GM15510 (cell line): Measurements from ENCODE around the gene FATE1.

Source experiments
- POLR2A ChIP-seq: IDR thresholded peaks from 3 replicates; pipeline ENCODE4 v1.6.1; 2011; ENCODE audit warnings: borderline replicate concordance; ENCODE audit not compliant: insufficient read length; ENCODE audit errors: extremely low read depth

FATE1 gene

DNA sequence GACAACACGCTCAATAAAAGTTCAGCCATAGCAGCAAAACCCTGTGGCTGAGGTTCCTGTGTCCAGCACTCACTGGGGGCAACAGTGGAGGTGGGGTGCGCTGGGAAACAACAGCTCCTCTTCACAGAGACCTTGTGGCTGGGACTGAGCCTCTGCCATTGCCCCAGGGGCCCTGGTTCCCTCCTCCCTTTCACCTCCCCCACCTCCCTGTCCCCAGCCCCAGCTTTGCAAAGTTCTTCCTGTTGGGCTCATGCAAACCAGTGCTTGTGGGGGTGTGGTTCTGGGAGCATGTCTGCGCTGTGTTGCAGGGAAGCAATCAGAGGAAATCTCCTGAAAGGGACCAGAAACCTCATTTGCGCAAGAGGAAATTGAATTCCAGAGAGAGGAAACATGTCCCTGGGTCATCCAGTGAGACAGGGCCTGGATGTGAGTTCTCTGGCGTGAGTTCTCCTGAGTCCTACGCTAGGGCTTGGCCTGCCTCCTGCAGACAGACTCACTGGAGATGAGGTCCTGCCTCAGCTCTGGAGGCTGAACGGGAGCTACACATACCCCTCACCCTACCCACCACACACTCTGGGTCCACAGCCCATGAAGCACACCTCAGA, 7.4 kb downstream of the FATE1 start:
- TF ChIP-seq POLR2A, result no peak

DNA sequence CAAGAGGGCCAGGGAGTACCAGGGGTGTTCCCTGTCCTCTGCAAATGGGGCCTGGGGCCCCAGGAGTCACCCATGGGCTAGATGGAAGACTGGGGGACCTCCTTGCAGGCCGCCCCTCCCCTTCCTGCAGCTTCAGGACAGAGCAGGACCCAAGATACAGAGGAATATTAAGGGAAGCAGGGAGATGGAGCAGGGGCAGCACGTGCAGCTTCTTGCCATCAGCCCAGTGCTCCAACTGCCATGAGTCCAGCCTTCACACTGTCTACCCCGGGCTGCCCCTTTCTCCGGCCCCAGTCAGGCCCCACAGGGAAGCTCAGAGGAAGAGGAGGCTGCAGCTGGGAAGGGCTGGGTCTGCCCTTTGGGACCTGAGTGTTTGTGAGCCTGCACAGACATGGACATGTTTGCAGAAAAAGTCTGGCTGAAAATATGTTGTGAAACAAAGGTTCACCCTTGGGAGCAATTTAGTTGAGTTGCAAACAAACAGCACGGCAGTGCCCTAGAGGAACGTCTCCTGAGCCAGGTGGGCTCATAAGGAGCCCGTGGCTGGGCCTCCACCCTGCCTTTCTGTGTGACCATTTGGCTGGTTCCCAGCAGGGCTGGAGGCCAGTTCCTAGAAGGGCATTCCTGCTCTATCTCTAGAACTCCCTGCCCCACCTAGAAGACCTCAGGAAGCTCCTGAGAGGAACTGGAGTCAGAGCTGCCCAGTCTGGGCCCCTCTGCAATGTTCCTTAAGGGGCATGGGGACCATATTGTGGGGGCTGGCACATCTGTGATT, 8.9 kb downstream of the FATE1 start:
- no peak for TF ChIP-seq POLR2A

DNA sequence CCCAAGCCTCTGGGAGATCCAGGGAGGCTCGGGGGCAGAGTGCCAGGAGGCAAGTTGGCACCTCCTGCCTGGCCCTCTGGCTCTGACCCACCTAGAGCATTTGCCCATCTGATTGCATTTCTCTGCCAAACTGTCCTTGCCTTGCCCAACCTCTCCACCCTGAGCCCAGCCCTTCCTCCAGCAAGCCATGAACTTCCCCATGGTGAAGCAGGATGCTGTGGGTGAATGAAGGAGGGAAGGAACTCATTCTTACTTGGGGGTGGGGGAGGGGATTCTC, 9.4 kb downstream of the FATE1 start:
- no peak for TF ChIP-seq POLR2A

DNA sequence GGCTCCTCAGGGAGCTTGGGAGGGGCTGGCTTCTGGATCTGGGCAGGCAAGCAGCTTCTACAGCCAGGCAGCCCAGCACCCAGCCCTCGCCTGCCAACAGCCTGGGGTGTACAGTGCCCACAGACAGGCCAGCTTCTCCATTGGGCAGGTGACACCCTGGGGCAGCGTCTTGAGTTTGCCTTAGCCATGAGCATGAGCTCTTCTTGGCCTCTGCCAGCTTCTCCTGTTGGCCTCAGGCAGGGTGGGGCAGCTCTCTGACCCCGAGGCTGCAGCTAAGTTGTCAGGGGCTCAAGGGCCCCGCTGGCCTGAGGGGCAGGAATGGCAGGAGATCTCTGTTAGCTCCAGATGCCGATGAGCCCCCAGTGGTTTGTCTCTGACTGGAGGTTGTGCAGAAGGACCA, 10.9 kb downstream of the FATE1 start:
- no peak for TF ChIP-seq POLR2A

DNA sequence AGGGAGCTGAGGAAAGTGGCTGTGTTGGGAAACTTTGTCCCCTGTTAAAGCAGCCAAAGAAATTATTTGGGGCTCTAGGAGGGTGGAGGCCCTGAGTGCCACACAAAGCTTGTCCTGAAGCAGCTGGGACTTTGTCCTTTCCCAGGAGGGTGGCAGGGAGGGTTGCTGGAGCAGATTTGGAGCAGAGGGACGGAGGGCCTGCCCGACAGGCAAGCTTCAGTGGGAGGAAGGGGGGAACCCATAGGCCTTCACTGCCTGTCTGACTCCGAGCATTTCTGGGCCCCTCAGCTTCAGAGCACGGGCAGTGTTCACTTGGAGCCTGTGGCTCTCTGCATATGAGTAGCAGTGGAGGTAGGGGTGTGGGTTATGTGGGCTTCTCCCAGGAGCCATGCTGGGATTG, 11.5 kb downstream of the FATE1 start:
- no peak for TF ChIP-seq POLR2A

DNA sequence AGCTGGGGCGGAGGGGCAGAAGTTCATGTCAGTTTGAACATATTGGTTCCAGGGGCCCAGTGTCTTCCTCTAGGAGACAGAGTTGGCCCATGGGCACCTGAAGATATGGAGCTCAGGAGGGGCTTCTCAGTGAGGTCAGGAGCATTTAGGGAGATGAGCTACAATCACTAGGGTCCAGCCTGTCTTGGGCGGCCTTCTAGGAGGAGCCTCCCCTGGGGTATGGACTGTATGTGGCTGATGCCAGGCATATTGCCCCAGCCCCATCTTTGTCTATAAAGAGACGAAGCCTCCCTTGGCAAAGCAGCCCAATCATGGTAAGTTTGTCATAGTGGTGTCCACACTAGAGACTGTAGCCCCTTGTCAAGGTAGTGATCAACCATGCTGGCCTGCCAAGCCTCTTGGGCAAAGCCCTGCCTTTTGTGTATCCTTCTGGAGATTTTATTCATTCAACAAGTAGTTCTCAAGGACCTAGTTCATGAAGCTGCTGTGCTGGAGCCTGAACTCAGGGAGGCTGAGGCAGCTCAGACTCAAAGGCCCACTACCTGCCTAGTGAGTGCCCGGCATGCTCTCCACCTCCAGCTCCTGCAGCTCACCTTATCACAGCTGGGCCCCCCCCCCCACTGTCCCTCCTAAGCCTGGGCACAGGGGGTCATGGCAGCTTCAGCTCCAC, 13.4 kb downstream of the FATE1 start:
- no peak for TF ChIP-seq POLR2A

DNA sequence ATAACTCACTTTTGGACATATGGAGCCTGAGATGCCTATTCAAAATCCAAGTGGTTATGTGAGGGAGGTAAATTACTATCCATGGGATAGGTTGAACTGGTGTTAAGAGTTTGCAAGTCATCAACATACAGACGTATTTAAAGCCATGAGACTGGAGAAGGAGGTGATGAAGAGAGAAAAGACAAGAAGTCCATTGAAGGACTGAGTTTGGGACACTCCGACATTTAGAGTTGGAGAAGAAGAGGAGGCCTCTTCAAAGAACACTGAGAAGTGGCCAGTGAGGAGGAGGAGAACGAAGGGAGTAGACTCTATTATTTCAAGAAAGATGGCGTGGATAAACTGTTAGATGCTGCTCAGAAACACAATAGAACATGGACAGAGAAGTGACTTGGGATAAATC, 18.6 kb downstream of the FATE1 start, which contains the start of gene CNGA2:
CNGA2 (plus strand) TSS at position 301 of the 400 bp plus-strand sequence. CDS start 3,738 bp downstream, outside the sequence.
- no peak for TF ChIP-seq POLR2A

DNA sequence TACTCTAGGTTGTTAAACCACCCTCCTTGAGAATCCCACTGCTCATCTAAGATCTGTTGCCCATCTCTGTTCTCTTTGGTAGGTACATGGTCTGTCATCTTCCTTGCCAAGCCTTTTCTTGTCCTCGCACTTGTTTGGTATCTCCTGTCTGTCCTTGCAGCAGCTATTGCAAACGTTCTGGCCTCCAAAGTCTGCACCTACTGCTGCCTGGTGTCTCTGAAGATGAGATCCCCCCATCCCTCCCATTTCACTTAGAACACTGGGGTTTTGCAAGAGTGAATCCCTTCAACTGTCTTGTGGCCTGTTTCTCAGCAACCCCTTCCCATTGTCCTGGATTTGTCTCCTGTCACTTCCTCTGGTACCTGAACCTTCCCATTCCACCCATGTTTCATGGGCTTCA, 19.4 kb downstream of the FATE1 start:
- no peak for TF ChIP-seq POLR2A

DNA sequence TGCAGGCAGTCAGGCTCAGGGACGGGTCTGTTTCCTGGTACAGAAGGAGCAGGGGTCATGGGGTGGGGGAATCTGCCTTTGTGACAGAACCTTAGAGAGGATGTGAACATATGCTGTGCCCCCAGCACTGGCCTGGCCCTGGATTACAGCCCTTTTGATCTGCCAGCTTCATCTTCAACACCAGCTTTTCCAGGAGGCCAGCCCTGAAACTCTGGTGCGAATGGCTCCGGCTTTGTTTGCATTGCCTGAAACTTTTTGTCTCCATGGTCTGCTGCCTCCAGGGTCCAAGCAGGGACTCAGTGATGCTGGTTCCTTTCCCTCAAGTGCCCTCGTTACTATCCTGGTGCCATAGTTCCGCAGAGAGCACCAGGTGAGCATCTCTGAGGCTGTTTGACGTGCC, 20.9 kb downstream of the FATE1 start:
- TF ChIP-seq POLR2A, result no peak

DNA sequence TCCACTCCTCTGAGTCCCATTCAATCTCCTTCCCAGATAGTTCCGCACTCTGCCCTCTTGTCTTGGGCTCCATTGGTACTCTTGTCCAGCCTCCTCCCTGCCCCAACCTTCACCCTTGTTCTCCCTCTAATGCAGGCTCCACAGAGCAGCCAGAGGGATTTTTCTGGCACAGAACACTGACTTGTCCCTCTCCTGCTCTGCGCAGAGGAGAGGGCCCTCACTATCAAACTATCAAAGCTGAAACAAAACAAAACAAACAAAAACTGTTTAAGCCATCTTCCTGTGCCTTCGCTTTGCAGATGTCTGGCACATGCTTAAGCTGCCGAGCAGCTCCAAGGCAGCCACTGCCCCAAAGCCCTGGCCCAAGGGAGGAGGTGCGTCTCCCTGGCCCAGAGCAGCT, 21.7 kb downstream of the FATE1 start:
- TF ChIP-seq POLR2A, result no peak

DNA sequence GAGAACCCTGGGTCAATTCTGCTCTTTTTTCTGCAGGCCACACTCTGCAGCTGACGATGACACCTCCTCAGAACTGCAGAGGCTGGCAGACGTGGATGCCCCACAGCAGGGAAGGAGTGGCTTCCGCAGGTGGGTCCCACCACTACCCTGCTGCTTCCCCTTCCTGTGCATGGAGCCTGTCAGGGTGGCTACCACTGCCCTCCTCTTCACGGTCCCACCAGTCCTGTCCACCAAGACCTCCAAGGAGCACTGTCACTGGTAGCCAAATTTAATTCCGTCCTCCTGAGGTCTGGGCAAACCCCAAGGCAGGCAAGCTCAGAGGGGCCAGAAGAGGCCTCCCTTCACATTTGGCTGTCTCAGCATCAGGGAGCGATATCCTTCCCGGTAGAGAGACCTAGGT, 22.9 kb downstream of the FATE1 start:
- no peak for TF ChIP-seq POLR2A

DNA sequence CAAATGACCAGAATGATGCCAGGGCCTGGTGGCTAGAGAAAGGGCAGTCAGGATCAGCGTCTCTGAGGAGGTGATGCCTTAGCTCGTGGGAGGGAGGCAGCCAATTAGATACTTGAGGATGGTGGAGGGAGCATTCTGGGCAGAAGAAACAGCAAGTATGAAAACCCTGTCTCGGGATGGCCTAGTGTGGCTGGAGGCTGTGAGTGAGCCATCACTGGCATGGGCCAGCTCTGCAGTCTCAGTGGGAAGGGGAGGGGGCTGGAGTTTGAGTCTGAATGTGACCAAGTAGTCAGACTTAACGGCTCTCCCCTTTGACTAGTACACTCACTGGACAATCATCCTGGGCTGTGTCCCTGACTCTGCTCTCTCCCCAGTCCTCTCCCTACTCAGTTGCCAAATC, 25.8 kb downstream of the FATE1 start:
- TF ChIP-seq POLR2A, result no peak

DNA sequence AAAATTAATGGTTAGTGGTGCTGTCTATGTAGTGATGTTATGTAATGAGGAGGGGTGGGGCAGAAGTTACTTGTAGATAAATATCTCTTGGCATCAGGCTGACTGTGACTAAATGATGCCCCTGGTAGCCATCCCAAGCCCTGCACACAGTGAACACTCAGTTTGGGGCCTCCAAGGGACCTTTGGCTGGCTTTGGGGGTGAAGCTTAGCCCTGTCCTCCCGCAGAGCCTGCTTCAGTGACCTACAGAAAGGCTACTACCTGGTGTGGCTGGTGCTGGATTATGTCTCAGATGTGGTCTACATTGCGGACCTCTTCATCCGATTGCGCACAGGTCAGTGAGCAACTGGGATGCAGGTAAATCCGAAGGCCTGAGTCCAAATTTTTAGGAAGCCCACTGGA, 26.5 kb downstream of the FATE1 start:
- no peak for TF ChIP-seq POLR2A

DNA sequence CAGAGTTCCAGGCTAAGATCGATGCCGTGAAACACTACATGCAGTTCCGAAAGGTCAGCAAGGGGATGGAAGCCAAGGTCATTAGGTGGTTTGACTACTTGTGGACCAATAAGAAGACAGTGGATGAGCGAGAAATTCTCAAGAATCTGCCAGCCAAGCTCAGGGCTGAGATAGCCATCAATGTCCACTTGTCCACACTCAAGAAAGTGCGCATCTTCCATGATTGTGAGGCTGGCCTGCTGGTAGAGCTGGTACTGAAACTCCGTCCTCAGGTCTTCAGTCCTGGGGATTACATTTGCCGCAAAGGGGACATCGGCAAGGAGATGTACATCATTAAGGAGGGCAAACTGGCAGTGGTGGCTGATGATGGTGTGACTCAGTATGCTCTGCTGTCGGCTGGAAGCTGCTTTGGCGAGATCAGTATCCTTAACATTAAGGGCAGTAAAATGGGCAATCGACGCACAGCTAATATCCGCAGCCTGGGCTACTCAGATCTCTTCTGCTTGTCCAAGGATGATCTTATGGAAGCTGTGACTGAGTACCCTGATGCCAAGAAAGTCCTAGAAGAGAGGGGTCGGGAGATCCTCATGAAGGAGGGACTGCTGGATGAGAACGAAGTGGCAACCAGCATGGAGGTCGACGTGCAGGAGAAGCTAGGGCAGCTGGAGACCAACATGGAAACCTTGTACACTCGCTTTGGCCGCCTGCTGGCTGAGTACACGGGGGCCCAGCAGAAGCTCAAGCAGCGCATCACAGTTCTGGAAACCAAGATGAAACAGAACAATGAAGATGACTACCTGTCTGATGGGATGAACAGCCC, 28.0 kb downstream of the FATE1 start:
- TF ChIP-seq POLR2A, result no peak

DNA sequence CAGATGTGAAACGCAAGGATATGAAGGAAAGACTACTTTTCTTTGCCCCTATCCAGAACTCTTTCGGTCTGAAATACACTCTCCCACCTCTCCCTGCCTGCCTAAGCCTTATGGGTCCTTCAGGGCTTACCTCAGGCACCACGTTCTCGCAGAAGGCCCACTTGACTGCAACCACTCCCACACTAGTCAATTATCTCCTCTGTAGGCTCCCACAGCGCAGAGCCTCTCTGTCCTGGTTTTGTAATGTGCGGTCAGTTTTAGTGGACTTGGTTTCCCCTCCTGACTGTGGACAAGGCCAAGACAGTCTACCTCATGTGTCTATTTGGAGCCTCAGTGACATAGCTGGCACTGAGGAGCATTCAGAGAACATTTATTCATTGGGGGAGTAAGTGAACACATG, 29.8 kb downstream of the FATE1 start:
- no peak for TF ChIP-seq POLR2A
